ENCODE data around the gene SLC10A7.

Gene SLC10A7

GRCh38 chr4:146346276-146346675 lies 175.5 kb downstream of the SLC10A7 start:
- no peak for DNase-seq

- no peak for DNase-seq
These were observed 178.0 kb downstream of the SLC10A7 start for GRCh38 chr4:146343776-146344175.

GRCh38 chr4:146343199-146343598 lies 178.5 kb downstream of the SLC10A7 start:
- no peak for DNase-seq

GRCh38 chr4:146342600-146343192 lies 179.0 kb downstream of the SLC10A7 start:
- peak in 1 of 2 experiments; percentile 17 for DNase-seq

- no peak for DNase-seq
These were observed 180.9 kb downstream of the SLC10A7 start for GRCh38 chr4:146340798-146341197.

GRCh38 chr4:146338512-146338911 lies 183.2 kb downstream of the SLC10A7 start:
- no peak for DNase-seq

- DNase-seq: no peak
These were observed 185.3 kb downstream of the SLC10A7 start for GRCh38 chr4:146336410-146336807.

- no peak for DNase-seq
These were observed 185.9 kb downstream of the SLC10A7 start for GRCh38 chr4:146335763-146336409.

- peak in 1 of 2 experiments; percentile 6 for DNase-seq
These were observed 186.8 kb downstream of the SLC10A7 start for GRCh38 chr4:146334862-146335449.

- DNase-seq: no peak
These were observed 187.9 kb downstream of the SLC10A7 start for GRCh38 chr4:146333895-146334262.

GRCh38 chr4:146333187-146333894 lies 188.4 kb downstream of the SLC10A7 start:
- no peak for DNase-seq

GRCh38 chr4:146330392-146330791 lies 191.3 kb downstream of the SLC10A7 start:
- no peak for DNase-seq

GRCh38 chr4:146329050-146329716 lies 192.6 kb downstream of the SLC10A7 start:
- no peak for DNase-seq

- no peak for DNase-seq
These were observed 193.7 kb downstream of the SLC10A7 start for GRCh38 chr4:146327859-146328650.

GRCh38 chr4:146318894-146319293 lies 202.8 kb downstream of the SLC10A7 start:
- no peak for DNase-seq

GRCh38 chr4:146317783-146318182 lies 204.0 kb downstream of the SLC10A7 start:
- DNase-seq: no peak

- no peak for DNase-seq
These were observed 206.6 kb downstream of the SLC10A7 start for GRCh38 chr4:146315184-146315583.

GRCh38 chr4:146311238-146311970 lies 210.3 kb downstream of the SLC10A7 start:
- DNase-seq: no peak

GRCh38 chr4:146310319-146311021 lies 211.3 kb downstream of the SLC10A7 start:
- no peak for DNase-seq

- DNase-seq: no peak
These were observed 212.8 kb downstream of the SLC10A7 start for GRCh38 chr4:146308951-146309350.

GRCh38 chr4:146302822-146303221 lies 218.9 kb downstream of the SLC10A7 start:
- DNase-seq: no peak

Data from SHP77 (cell line).